Vagina (tissue), 2 donors: ENCODE measurements around the gene ZDHHC16.

Source experiments
- POLR2A ChIP-seq, 2 donors: fragments of 450-650 bp; IDR thresholded peaks; one replicate each; pipeline ENCODE4 v1.6.1; 2017; ENCODE audit warnings: antibody characterized with exemption in 2 of 2, mild to moderate bottlenecking in 2 of 2, moderate library complexity in 2 of 2
- POLR2AphosphoS5 ChIP-seq, 2 donors: sonication (generic); formaldehyde crosslinking; IDR thresholded peaks; one replicate each; pipeline ENCODE4 v1.9.0; 2017; ENCODE audit warnings: antibody characterized with exemption in 2 of 2, mild to moderate bottlenecking in 2 of 2, low read depth in 1 of 2; ENCODE audit not compliant: insufficient read depth in 1 of 2
- TF ChIP-seq, protein P1 (sequence below), 3 experiments: fragments of 450-650 bp in 2 of 3; fragments of 200-600 bp in 1 of 3; sonication (generic) in 1 of 3; IDR thresholded peaks; one replicate each; pipeline ENCODE4 v1.5.1; 2017 to 2019; ENCODE audit warnings: antibody characterized with exemption in 3 of 3, mild to moderate bottlenecking in 2 of 3, moderate library complexity in 2 of 3

DNA sequence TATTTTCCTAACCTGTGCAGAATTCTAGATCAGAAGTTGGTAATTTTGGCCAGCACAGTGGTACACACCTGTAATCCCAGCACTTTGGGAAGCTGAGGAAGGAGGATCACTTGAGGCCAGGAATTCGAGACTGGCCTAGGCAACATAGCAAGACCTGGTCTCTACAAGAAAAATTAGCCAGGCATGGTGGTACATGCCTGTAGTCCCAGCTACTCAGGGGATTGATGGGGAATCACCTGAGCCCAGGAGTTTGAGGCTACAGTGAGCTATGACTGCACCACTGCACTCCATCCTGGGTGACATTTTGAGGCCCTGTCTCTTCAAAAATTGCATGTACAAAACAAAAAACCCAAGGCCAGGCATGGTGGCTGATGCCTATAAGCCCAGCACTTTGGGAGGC is 11.4 kb upstream of the ZDHHC16 start:
- TF ChIP-seq, protein P1, sequence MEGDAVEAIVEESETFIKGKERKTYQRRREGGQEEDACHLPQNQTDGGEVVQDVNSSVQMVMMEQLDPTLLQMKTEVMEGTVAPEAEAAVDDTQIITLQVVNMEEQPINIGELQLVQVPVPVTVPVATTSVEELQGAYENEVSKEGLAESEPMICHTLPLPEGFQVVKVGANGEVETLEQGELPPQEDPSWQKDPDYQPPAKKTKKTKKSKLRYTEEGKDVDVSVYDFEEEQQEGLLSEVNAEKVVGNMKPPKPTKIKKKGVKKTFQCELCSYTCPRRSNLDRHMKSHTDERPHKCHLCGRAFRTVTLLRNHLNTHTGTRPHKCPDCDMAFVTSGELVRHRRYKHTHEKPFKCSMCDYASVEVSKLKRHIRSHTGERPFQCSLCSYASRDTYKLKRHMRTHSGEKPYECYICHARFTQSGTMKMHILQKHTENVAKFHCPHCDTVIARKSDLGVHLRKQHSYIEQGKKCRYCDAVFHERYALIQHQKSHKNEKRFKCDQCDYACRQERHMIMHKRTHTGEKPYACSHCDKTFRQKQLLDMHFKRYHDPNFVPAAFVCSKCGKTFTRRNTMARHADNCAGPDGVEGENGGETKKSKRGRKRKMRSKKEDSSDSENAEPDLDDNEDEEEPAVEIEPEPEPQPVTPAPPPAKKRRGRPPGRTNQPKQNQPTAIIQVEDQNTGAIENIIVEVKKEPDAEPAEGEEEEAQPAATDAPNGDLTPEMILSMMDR (IDR thresholded peaks at IDR 0.05), result no peak
- TF ChIP-seq POLR2A (IDR thresholded peaks at IDR 0.05) (no peak), POLR2AphosphoS5 (IDR thresholded peaks at IDR 0.05; ENCODE audit: insufficient read depth in 1 of 2, low read depth in 1 of 2) (no peak)
